K562 (cell line): ENCODE measurements around the gene MKLN1. TPM values are rescaled to one million over a fixed set of nuclear protein-coding genes. Genes with fewer than 3 reads are reported as not detected.

Experiments
- ESRRB ChIP-seq: fragments of 250-450 bp; sonication (Bioruptor Pico); IDR thresholded peaks from 2 replicates; pipeline ENCODE4 v1.5.0; 2020; ENCODE audit warnings: mild to moderate bottlenecking, moderate library complexity, borderline replicate concordance
- polyA plus RNA-seq, 8 experiments: library from polyadenylated mRNA; depleted of rRNA in 4 of 8; stranded (reverse) in 5 of 8; unstranded in 3 of 8; fragments of >200 nt; fragmentation: Nextera tagmentation in 2 of 8; fragmentation: Illumina TruSeq in 1 of 8; extraction: Ambion mirVana in 2 of 8; extraction: Trizol in 1 of 8; gene quantifications; 2 replicates each; pipeline versions ENCODE4 v1.2.1 to v1.2.3, GENCODE V29; 2011 to 2014; ENCODE audit warnings: inconsistent platforms in 1 of 8, missing spikeins in 1 of 8
- total RNA-seq, 7 experiments: library from RNA; depleted of rRNA in 6 of 7; stranded (reverse); fragments of >200 nt in 6 of 7; fragmentation: Illumina TruSeq in 2 of 7; extraction: Trizol in 2 of 7; gene quantifications; 2 replicates each; pipeline versions ENCODE4 v1.2.1 to v1.2.3, GENCODE V29; 2011 to 2021; ENCODE audit warnings: low replicate concordance in 1 of 7
- TF ChIP-seq, protein P1 (sequence below): sonication (generic); formaldehyde crosslinking; IDR thresholded peaks from 2 replicates; pipeline ENCODE4 v1.8.1; 2023; ENCODE audit warnings: missing genetic modification reagents, mild to moderate bottlenecking, borderline replicate concordance

Gene MKLN1
- total and polyA plus RNA-seq, 9 of the 15 experiments (the other 6 are each of a cell fraction or from before 2014, with no cell fraction given): 18.6 to 80.4 (median 56.0) TPM

- TF ChIP-seq, protein P1, sequence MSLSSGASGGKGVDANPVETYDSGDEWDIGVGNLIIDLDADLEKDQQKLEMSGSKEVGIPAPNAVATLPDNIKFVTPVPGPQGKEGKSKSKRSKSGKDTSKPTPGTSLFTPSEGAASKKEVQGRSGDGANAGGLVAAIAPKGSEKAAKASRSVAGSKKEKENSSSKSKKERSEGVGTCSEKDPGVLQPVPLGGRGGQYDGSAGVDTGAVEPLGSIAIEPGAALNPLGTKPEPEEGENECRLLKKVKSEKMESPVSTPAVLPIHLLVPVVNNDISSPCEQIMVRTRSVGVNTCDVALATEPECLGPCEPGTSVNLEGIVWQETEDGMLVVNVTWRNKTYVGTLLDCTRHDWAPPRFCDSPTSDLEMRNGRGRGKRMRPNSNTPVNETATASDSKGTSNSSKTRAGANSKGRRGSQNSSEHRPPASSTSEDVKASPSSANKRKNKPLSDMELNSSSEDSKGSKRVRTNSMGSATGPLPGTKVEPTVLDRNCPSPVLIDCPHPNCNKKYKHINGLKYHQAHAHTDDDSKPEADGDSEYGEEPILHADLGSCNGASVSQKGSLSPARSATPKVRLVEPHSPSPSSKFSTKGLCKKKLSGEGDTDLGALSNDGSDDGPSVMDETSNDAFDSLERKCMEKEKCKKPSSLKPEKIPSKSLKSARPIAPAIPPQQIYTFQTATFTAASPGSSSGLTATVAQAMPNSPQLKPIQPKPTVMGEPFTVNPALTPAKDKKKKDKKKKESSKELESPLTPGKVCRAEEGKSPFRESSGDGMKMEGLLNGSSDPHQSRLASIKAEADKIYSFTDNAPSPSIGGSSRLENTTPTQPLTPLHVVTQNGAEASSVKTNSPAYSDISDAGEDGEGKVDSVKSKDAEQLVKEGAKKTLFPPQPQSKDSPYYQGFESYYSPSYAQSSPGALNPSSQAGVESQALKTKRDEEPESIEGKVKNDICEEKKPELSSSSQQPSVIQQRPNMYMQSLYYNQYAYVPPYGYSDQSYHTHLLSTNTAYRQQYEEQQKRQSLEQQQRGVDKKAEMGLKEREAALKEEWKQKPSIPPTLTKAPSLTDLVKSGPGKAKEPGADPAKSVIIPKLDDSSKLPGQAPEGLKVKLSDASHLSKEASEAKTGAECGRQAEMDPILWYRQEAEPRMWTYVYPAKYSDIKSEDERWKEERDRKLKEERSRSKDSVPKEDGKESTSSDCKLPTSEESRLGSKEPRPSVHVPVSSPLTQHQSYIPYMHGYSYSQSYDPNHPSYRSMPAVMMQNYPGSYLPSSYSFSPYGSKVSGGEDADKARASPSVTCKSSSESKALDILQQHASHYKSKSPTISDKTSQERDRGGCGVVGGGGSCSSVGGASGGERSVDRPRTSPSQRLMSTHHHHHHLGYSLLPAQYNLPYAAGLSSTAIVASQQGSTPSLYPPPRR (CRISPR knock-in tag): no peak
- no peak for TF ChIP-seq ESRRB (CRISPR knock-in tag)
Measured at GRCh38 chr7:131511774-131512535, 184.3 kb downstream of the MKLN1 start (continued).
